Stimulated activated CD4-positive, alpha-beta T cell treated with anti-CD3 and anti-CD28 coated beads, TNF-alpha, amount 100 ng/mL, for 4 hours (primary cell): ENCODE data around the gene CDH23.

Experiments
- DNase-seq, 3 experiments: peaks; one replicate each; pipeline ENCODE4 v3.0.0-alpha.2; 2020; ENCODE audit warnings: low read depth in 3 of 3

CDH23 gene

GRCh38 chr10:71564194-71564820, 167.6 kb downstream of the CDH23 start:
- DNase-seq = no peak

GRCh38 chr10:71565284-71566000, 168.7 kb downstream of the CDH23 start:
- no peak for DNase-seq

- DNase-seq = no peak
These were observed 170.3 kb downstream of the CDH23 start for GRCh38 chr10:71567006-71567405.

GRCh38 chr10:71568896-71569492, 172.3 kb downstream of the CDH23 start:
- DNase-seq = no peak

DNA sequence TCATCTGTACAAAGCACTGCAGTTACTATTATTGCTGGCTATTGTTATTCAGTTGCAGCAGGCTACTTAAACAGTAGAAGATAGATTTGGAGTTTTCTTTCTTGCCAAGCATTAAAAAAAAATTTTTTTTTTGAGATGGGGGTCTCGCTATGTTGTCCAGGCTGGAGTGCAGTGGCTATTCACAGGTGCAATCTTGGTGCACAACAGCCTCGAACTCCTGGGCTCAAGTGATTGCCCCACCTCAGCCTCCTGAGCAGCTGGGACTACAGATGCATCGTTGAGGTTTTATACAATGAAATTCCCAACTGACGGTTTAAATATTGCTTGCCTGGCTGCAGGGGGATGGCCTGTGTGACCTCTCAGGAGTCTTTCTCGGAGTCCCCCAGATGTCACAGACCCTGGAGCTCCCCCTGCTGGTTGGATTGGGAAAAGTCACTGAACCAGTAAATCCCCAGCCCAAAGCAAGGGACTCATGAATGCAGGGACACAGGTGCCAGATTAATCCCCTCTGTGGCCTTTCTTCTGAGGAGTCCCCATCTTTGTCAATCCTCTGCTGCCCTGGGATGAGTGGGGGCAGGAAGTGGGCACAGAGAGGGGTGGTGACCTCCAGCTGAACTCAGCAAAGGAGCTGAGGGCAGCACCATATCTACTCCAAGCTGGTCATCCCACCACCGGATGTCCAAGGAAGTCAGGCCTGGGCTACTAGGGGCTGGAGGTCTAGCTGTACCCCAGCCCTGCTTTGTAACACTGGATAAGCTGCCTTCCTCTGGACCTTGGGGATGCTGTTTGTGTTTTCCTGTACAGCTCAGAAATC, 173.3 kb downstream of the CDH23 start:
- peak; percentile 57 to 64 (median 58) for DNase-seq

DNA sequence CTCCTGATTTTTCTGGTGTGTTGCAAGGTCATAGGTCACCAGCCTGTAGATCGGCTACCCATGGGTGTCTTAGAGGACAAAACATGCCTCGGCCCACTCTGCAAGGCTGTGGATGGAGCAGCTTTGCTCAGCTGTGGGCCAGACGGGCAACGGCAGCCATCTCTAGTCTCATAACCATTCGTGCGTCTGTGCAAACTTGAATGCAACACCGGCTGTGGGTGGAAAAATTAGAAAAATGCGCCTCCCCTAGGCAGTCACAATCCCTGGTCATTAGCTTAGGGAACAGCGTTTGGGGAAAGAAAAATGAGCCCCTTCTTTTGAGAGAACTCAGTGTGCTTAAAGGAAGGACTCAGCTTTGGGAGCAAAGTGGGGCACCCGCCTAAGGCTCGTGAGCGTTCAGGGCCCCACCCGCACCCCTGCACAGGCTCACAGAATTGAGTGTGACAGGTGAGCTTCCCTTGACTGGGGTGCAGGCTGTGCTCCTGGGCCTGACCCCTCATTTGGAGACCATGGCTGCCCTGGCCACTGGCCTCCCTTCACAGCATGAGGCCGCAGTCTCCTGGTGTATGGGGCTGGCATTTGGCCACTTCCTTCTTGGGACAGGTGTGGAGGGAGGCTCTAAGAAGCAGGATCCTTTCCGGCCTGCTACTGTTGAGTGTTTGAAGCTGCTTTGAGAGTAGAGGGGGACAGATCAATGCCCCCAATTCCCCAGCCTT, 174.9 kb downstream of the CDH23 start:
- no peak for DNase-seq

DNA sequence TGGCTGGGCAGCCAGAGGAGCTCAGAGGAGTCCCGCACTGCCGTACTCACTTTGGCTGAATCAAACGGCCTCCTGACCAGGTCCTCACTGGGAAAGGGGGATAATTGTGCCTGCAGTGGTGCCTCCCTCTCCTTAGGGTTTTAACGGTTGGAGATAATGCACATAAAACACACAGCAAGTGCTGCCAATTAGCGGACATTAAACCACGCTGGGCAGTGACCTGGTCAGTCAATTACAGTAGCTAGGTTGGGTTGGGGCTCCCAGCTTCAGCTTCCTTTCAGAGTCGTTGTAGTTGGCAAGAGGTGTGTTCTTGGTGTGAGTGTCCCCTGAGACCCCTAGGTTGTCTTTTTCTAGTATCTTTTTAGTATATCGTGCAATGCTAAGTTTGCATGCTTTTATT, 176.2 kb downstream of the CDH23 start:
- DNase-seq = no peak

DNA sequence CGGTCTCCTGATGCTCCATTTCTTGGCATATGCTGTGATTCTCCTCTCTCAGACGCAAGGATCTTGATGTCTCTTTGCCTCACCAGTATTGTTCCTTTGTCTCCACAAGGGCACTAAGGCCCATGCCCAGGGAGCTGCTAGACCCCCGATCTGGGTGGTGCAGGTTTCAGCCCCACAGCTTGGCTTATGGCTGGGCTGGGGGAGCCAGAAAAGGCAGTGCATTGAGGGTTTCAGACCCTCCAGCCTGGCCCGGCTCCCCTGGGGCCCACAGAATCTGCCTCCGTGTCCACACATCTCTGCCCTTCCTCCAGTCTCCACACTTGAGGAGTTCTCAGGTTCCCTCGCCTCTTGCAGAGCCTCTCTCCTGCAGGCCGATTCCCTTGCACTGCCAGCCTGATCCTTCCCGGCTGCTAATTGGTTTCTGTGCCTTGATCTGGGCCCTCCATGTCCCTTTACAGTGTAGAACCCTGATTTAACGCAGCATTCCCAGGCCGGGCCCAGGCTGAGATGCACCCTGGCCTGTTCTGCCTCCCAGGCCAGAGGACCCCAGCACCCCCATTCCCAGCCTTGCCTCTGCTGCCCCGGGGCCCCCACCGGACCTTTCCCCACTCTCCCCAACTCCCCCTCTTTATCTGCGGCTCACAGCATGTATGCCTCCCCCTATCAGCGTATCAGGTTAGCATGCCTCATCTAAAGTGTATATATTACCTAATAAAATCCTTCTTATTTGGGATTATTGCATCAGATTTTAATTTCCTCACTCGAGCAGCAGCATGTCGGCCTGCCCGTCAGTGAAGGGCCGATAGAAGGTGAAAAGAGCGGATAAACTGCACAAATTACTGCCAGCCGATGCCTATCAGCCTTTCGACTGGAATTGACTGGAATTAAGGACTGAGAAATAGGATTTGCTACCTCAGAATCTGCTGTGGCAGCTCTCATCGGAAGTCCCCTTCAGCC, 177.1 kb downstream of the CDH23 start:
- DNase-seq = no peak

GRCh38 chr10:71575451-71575850, 178.7 kb downstream of the CDH23 start:
- no peak for DNase-seq

GRCh38 chr10:71575934-71576801, 179.4 kb downstream of the CDH23 start:
- DNase-seq = no peak

GRCh38 chr10:71576842-71577241, 180.1 kb downstream of the CDH23 start:
- no peak for DNase-seq

DNA sequence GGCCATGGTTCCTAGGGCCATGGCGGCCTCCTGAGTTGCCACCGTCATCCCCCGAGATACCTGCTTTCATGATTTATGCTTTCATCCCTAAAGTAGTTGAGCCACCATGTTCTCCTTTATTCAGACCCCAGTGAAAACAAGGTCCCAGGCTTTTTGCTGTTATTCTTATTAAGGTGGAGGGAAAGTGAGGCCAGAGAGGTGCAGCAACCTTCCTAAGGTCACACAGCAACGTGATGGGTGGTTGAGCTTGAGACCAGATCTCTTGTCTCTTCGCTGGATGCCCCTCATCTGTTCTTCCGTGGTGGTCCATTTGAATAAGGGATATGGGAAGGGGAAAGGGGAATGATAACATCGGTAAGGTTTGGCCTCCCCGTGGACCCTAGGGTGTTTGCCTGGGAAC, 180.6 kb downstream of the CDH23 start:
- DNase-seq = no peak

DNA sequence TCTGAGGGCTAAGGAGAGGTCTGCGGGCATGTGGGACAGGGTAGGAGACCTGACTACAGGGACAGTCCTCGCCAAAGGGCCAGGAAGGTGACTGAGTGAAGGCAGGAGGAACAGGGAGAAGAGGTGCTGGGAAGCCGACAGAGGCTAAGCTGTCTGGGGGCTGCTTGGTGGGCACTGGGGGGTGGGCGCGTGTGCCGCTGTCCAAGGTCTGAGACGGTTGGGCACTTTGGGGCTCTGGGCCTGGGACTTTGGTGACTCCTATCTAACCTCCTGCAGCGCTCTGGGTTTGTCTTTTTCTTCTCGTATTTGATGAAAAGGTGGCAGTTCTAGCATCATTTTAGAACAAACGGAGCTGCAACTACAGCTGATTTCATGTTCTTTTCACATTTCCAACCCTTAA, 181.3 kb downstream of the CDH23 start:
- no peak for DNase-seq

- DNase-seq = no peak
These were observed 182.9 kb downstream of the CDH23 start for GRCh38 chr10:71579668-71580067.

GRCh38 chr10:71580415-71580814, 183.7 kb downstream of the CDH23 start:
- no peak for DNase-seq

GRCh38 chr10:71580926-71581325, 184.2 kb downstream of the CDH23 start:
- no peak for DNase-seq

DNA sequence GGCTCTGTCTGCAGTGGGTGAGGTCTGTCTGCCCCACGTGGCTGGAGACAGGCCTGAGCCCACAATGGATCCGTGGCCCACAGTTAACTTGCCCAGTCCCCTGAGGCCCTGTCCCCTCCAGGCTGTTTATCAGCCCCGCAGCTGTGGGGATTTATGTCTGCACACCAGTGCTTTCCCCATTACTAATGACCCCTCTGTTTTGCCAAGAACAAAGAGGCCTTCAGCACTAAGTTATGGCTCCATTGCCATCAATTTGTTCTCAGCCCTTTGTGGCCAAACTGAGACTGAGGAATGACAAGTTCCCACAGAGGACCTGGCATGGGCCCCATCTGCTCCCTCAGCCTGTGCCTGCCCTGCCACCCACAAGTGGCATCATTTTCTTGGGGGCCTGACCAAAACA, 184.7 kb downstream of the CDH23 start:
- DNase-seq = no peak

DNA sequence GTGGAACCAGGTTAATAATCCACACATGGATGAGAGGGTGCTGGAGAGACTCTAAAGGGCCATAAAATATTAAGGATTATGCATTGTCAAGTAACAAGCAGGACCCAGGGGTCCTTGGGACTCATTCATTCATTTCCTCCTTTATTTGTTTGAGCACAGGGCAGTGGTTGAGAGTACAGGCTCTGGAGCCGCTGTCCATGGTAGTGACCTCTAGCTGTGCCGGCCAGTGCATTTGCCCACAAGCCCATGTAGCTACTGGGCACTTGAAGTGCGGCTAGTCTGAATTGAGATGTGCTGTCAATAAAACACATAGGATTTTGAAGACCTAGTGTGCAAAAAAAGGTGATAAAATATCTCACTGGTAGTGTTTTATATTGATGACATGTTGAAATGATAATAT, 185.3 kb downstream of the CDH23 start:
- DNase-seq = no peak
